K562 (cell line): ENCODE data around the gene OR6P1. TPM values are rescaled to one million over a fixed set of nuclear protein-coding genes. Genes with fewer than 3 reads are reported as not detected.

ENCODE experiments used
- ATAC-seq: fragments of 200-7000 bp; cut with Tn5 transposase; 3 replicates; pipeline ENCODE4 v1.9.1; 2020; ENCODE audit warnings: moderate library complexity
- BruUV-seq: library from RNA; stranded (reverse); fragments of 400-500 nt; replicated peaks from 2 replicates; lab custom pipeline; 2021; lab: Mats Ljungman, UMichigan
- CTCF ChIA-PET: fragments of 300-600 bp; formaldehyde crosslinking; extraction: SDS; loops from one replicate; lab custom pipeline; 2021; ENCODE audit warnings: low intra/inter-chr PET ratio; lab: Yijun Ruan, JAX
- POLR2A ChIA-PET: fragments of 300-600, 350-650 bp; sonication (Branson Sonifier 250); formaldehyde crosslinking; extraction: SDS; loops from one replicate; lab custom pipeline; 2021; ENCODE audit warnings: antibody characterized with exemption, inconsistent platforms; lab: Yijun Ruan, JAX
- DNase-seq, 4 experiments: peaks; one replicate each; pipeline versions ENCODE4 v3.0.0 to v3.0.0-alpha.2; 2011 to 2018; ENCODE audit warnings: low spot score in 3 of 4, mixed read lengths in 3 of 4; ENCODE audit errors: extremely low read depth in 1 of 4
- FAIRE-seq: peaks from 2 replicates; lab custom pipeline; 2011; peaks lifted over from hg19 to GRCh38; lab: Jason Lieb, UNC
- H2AFZ ChIP-seq: 2 replicates; pipeline ENCODE4 v1.6.0; 2011; ENCODE audit warnings: low read depth, low read length, control low read depth, inconsistent platforms
- H3K27ac ChIP-seq: fragments of 200-600 bp; 3 replicates; pipeline ENCODE4 v1.8.0; 2011; ENCODE audit warnings: low read depth, mild to moderate bottlenecking, control low read depth, inconsistent platforms, low read length, moderate library complexity, mixed read lengths; ENCODE audit errors: extremely low read depth
- H3K27me3 ChIP-seq, 2 experiments: fragments of 300-600 bp in 1 of 2; 2 replicates in 1 of 2; 3 replicates in 1 of 2; pipeline versions ENCODE4 v1.6.0 to v1.8.0; 2011; ENCODE audit warnings: inconsistent platforms in 2 of 2, low read length in 2 of 2, mild to moderate bottlenecking in 1 of 2, mixed read lengths in 1 of 2, moderate library complexity in 1 of 2; ENCODE audit not compliant: control insufficient read depth in 2 of 2, insufficient read depth in 2 of 2
- H3K36me3 ChIP-seq: fragments of 300-600 bp; 3 replicates; pipeline ENCODE4 v1.8.0; 2011; ENCODE audit warnings: mild to moderate bottlenecking, low read length, inconsistent platforms; ENCODE audit not compliant: control insufficient read depth, insufficient read depth
- H3K4me1 ChIP-seq, 2 experiments: fragments of 200-600 bp in 1 of 2; replicated peaks in 1 of 2; 2 replicates in 1 of 2; 3 replicates in 1 of 2; pipeline versions ENCODE4 v1.5.1 to v1.8.0; 2011; ENCODE audit warnings: inconsistent platforms in 2 of 2, low read length in 2 of 2, mild to moderate bottlenecking in 1 of 2, mixed read lengths in 1 of 2, moderate library complexity in 1 of 2; ENCODE audit not compliant: control insufficient read depth in 2 of 2, insufficient read depth in 2 of 2
- H3K4me2 ChIP-seq: 2 replicates; pipeline ENCODE4 v1.6.1; 2011; ENCODE audit warnings: low read length, control low read depth, inconsistent platforms, mixed read lengths; ENCODE audit not compliant: insufficient read depth
- H3K4me3 ChIP-seq: fragments of 200-600 bp; sonication (generic), shearing (Covaris generic); 2 replicates; pipeline ENCODE4 v1.5.1; 2016; ENCODE audit warnings: control low read depth, inconsistent platforms
- H3K79me2 ChIP-seq: fragments of 200-600 bp; 3 replicates; pipeline ENCODE4 v1.8.0; 2011; ENCODE audit warnings: low read length, inconsistent platforms; ENCODE audit not compliant: control insufficient read depth, insufficient read depth
- H3K9ac ChIP-seq, 2 experiments: 2 replicates each; pipeline versions ENCODE4 v1.6.0 to v1.6.1; 2011; ENCODE audit warnings: low read depth in 2 of 2, low read length in 2 of 2, control low read depth in 1 of 2, inconsistent platforms in 1 of 2, mild to moderate bottlenecking in 1 of 2, mixed read lengths in 1 of 2; ENCODE audit not compliant: insufficient read depth in 1 of 2
- H3K9me1 ChIP-seq: one replicate; pipeline ENCODE4 v1.6.0; 2011; ENCODE audit warnings: inconsistent platforms, mild to moderate bottlenecking, low read length, moderate library complexity; ENCODE audit not compliant: control insufficient read depth, insufficient read depth
- H3K9me3 ChIP-seq: replicated peaks from 2 replicates; pipeline ENCODE4 v1.5.1; 2011; ENCODE audit warnings: low read depth, low read length, inconsistent platforms; ENCODE audit not compliant: control insufficient read depth, insufficient read depth
- H4K20me1 ChIP-seq: replicated peaks from 2 replicates; pipeline ENCODE4 v1.6.1; 2011; ENCODE audit warnings: low read length, inconsistent platforms, mixed read lengths; ENCODE audit not compliant: control insufficient read depth, insufficient read depth
- BRCA1 ChIP-seq, 2 experiments: fragments of 450-650 bp in 1 of 2; sonication (generic) in 1 of 2; formaldehyde crosslinking in 1 of 2; IDR thresholded peaks; 2 replicates each; pipeline versions ENCODE4 v1.5.0 to v1.6.1; 2017 to 2020; ENCODE audit warnings: mild to moderate bottlenecking in 1 of 2, missing genetic modification reagents in 1 of 2
- CREBBP ChIP-seq: IDR thresholded peaks from one replicate; pipeline ENCODE4 v1.6.1; 2012; ENCODE audit warnings: low read depth, mild to moderate bottlenecking, control low read depth, inconsistent platforms, low read length
- GABPB2 ChIP-seq: fragments of 250-450 bp; sonication (Bioruptor Pico); conservative IDR thresholded peaks from 2 replicates; pipeline ENCODE4 v1.5.1; 2021; ENCODE audit warnings: mild to moderate bottlenecking
- KLF1 ChIP-seq: fragments of 450-650 bp; IDR thresholded peaks from 2 replicates; pipeline ENCODE4 v1.6.1; 2016; ENCODE audit warnings: missing genetic modification characterization, missing compliant biosample characterization
- NBN ChIP-seq: fragments of 450-650 bp; IDR thresholded peaks from 2 replicates; pipeline ENCODE4 v1.6.1; 2016; ENCODE audit warnings: low read depth, mild to moderate bottlenecking
- NFE2L1 ChIP-seq: fragments of 450-650 bp; IDR thresholded peaks from 2 replicates; pipeline ENCODE4 v1.6.1; 2016; ENCODE audit warnings: missing genetic modification characterization, low read depth, mild to moderate bottlenecking, missing compliant biosample characterization, moderate library complexity, borderline replicate concordance
- SPI1 ChIP-seq: IDR thresholded peaks from 2 replicates; pipeline ENCODE4 v1.6.1; 2011; ENCODE audit warnings: low read depth, low read length, control low read depth, borderline replicate concordance
- UBTF ChIP-seq, 2 experiments: IDR thresholded peaks; 2 replicates each; pipeline ENCODE4 v1.6.1; 2012; ENCODE audit warnings: improper control_type of control experiment in 2 of 2, low read depth in 2 of 2, low read length in 2 of 2, borderline replicate concordance in 1 of 2
- WGBS: fragments of 100-300 bp; shearing (Covaris generic); methylation state at CpG from one replicate; pipeline ENCODE4 v1.1.6; 2016; ENCODE audit warnings: low coverage, mixed read lengths; ENCODE audit not compliant: insufficient coverage; ENCODE audit errors: missing lambda C conversion rate; 5-methylcytosine and 5-hydroxymethylcytosine counted together
- in situ Hi-C: fragments of 300-500 bp; cut with MboI; formaldehyde crosslinking; loops from 4 replicates; pipeline ENCODE4 v1.15.0; 2018; ENCODE audit warnings: inconsistent platforms, mixed read lengths
- intact Hi-C: fragments of 100-400 bp; cut with micrococcal nuclease; formaldehyde crosslinking; loops from 2 replicates; pipeline ENCODE4 v1.14.2; 2022
- polyA plus RNA-seq, 8 experiments: library from polyadenylated mRNA; depleted of rRNA in 4 of 8; stranded (reverse) in 5 of 8; unstranded in 3 of 8; fragments of >200 nt; fragmentation: Nextera tagmentation in 2 of 8; fragmentation: Illumina TruSeq in 1 of 8; extraction: Ambion mirVana in 2 of 8; extraction: Trizol in 1 of 8; gene quantifications; 2 replicates each; pipeline versions ENCODE4 v1.2.1 to v1.2.3, GENCODE V29; 2011 to 2014; ENCODE audit warnings: inconsistent platforms in 1 of 8, missing spikeins in 1 of 8
- total RNA-seq, 7 experiments: library from RNA; depleted of rRNA in 6 of 7; stranded (reverse); fragments of >200 nt in 6 of 7; fragmentation: Illumina TruSeq in 2 of 7; extraction: Trizol in 2 of 7; gene quantifications; 2 replicates each; pipeline versions ENCODE4 v1.2.1 to v1.2.3, GENCODE V29; 2011 to 2021; ENCODE audit warnings: low replicate concordance in 1 of 7

OR6P1 gene
- total and polyA plus RNA-seq, 9 of the 15 experiments (the other 6 are each of a cell fraction or from before 2014, with no cell fraction given) = not detected

- no peak for TF ChIP-seq UBTF (IDR thresholded peaks at IDR 0.05; ENCODE audit: borderline replicate concordance in 1 of 2, low read depth in 2 of 2, low read length in 2 of 2)
- no peak for TF ChIP-seq BRCA1 (IDR thresholded peaks at IDR 0.05)
- TF ChIP-seq BRCA1 (CRISPR knock-in tag; IDR thresholded peaks at IDR 0.05) = no peak
- no peak for TF ChIP-seq NFE2L1 (tag)
- TF ChIP-seq CREBBP = no peak
- no peak for TF ChIP-seq NBN
These were observed 34.6 kb upstream of the OR6P1 start, which contains the start of gene OR10Z1 (continued) for GRCh38 chr1:158604968-158605367.

DNA sequence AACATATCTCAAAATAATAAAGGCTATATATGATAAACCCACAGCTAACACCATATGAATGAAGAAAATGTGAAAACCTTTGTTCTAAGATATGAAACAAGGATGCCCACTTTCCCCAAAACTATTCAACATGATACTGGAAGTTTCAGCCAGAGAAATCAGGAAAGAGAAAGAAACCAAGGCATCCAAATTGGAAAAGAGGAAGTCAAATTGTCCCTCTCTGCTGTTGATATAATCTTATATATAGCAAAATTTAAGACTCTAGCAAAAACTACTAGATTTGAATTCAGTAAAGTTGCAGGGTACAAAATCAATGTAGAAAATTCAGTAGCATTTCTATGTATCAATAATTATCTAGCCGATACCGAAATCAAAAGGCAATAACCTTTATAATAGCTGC, 30.4 kb upstream of the OR6P1 start:
- intact Hi-C loops = no loop called here
- no peak overlapping the region for H3K27ac ChIP-seq
- no peak overlapping the region for H3K4me2 ChIP-seq
- FAIRE-seq = no peak
- no peaks in the 10 kb centered on the region for H3K79me2 ChIP-seq
- H3K9me3 ChIP-seq = no peaks in the 10 kb centered on the region
- no peak overlapping the region for H3K4me3 ChIP-seq
- no peaks in the 10 kb centered on the region for H4K20me1 ChIP-seq
- no peak for TF ChIP-seq GABPB2
- TF ChIP-seq SPI1 = peak; percentile 64; the same call in 1 of the 2 replicates
- TF ChIP-seq KLF1 (tag) = no peak
- 9% methylated on average over 2 of the region's 2 CpGs for WGBS
- BruUV-seq = no TSS peak
- no peaks in the 10 kb centered on the region for H3K9me1 ChIP-seq
- ChIA-PET CTCF (no interaction called here), POLR2A (no interaction called here)
- no peak for ATAC-seq
- no peaks in the 10 kb centered on the region for H3K36me3 ChIP-seq
- no peak for DNase-seq
- no peaks in the 10 kb centered on the region for H3K4me1 ChIP-seq
- no peak overlapping the region for H2AFZ ChIP-seq
- no peaks in the 10 kb centered on the region for H3K27me3 ChIP-seq
- in situ Hi-C loops = no loop called here
- H3K9ac ChIP-seq = no peak overlapping the region
